Heart left ventricle (tissue), 16 donors: ENCODE data around the gene U2SURP. TPM values are rescaled to one million over a fixed set of nuclear protein-coding genes. Genes with fewer than 3 reads are reported as not detected.

ENCODE experiments used
- ATAC-seq, 4 donors: fragments of 200-7000 bp; cut with Tn5 transposase; one replicate each; pipeline ENCODE4 v1.9.1; 2020 to 2022; ENCODE audit warnings: moderate library complexity in 4 of 4, mild to moderate bottlenecking in 3 of 4, moderate number of reproducible peaks in 1 of 4
- DNase-seq, 5 donors: peaks; one replicate each; pipeline ENCODE4 v3.0.0-alpha.2; 2020
- H3K27ac ChIP-seq, 12 donors: fragments of 200-600 bp; sonication (generic) in 4 of 12; one replicate each; pipeline versions ENCODE4 v1.5.0 to v1.8.0; 2016 to 2022; ENCODE audit warnings: mild to moderate bottlenecking in 2 of 12
- H3K27me3 ChIP-seq, 9 donors: fragments of 200-600 bp; sonication (generic) in 2 of 9; one replicate each; pipeline versions ENCODE4 v1.5.1 to v1.8.0; 2016 to 2022; ENCODE audit warnings: mild to moderate bottlenecking in 3 of 9
- H3K36me3 ChIP-seq, 9 donors: fragments of 200-600 bp; sonication (generic) in 2 of 9; one replicate each; pipeline versions ENCODE4 v1.5.0 to v1.8.0; 2018 to 2022; ENCODE audit warnings: mild to moderate bottlenecking in 2 of 9
- H3K4me1 ChIP-seq, 12 donors: fragments of 200-600 bp; sonication (generic) in 4 of 12; one replicate each; pipeline versions ENCODE4 v1.5.0 to v1.8.0; 2016 to 2022; ENCODE audit warnings: mild to moderate bottlenecking in 3 of 12
- H3K4me3 ChIP-seq, 12 donors: fragments of 200-600 bp; sonication (generic) in 4 of 12; one replicate each; pipeline versions ENCODE4 v1.5.0 to v1.8.0; 2017 to 2022; ENCODE audit warnings: mild to moderate bottlenecking in 9 of 12, moderate library complexity in 4 of 12
- H3K9me3 ChIP-seq, 12 donors: fragments of 200-600 bp; sonication (generic) in 4 of 12; one replicate each; pipeline versions ENCODE4 v1.5.0 to v1.8.0; 2016 to 2022; ENCODE audit warnings: mild to moderate bottlenecking in 1 of 12
- POLR2A ChIP-seq, 2 donors: fragments of 450-650 bp; IDR thresholded peaks; one replicate each; pipeline ENCODE4 v1.6.1; 2017; ENCODE audit warnings: antibody characterized with exemption in 2 of 2, mild to moderate bottlenecking in 2 of 2, moderate library complexity in 2 of 2
- WGBS, 4 donors: extraction: QIAGEN DNeasy Blood & Tissue Kit in 2 of 4; methylation state at CpG; one replicate each; pipeline versions ENCODE4 v1.1.5 to v1.1.7; 2013 to 2018; 5-methylcytosine and 5-hydroxymethylcytosine counted together
- intact Hi-C, 10 donors: fragments of 100-400 bp; cut with DNase I; formaldehyde crosslinking; loops; one replicate each; pipeline versions ENCODE4 v1.11.1 to v1.14.2; 2022
- polyA plus RNA-seq, 2 donors: library from polyadenylated mRNA; stranded (reverse); fragments of 200-250 nt; gene quantifications; one replicate each; pipeline ENCODE4 v1.2.3, GENCODE V29; 2013
- total RNA-seq, 9 donors: library from RNA; depleted of rRNA in 2 of 9; stranded (reverse); fragments of >200 nt in 2 of 9; fragmentation: NEBNext Ultra II Directional in 3 of 9; extraction: Animal tissue kit (Norgen Biotek cat#: 25700) in 3 of 9; gene quantifications; one replicate each; pipeline versions ENCODE4 v1.1.0 to v1.2.4, GENCODE V29; 2016 to 2023
- TF ChIP-seq, protein P1 (sequence below), 12 donors: fragments of 200-600 bp; sonication (generic) in 4 of 12; IDR thresholded peaks; one replicate each; pipeline versions ENCODE4 v1.5.0 to v1.8.0; 2018 to 2022; ENCODE audit warnings: antibody characterized with exemption in 12 of 12, mild to moderate bottlenecking in 5 of 12
- donor health status: ischemic (EF 13 %, LVEDD 7.1; RV severe dilation, severe dysfunction).
- donor health status: healthy with polysubstance abuse.
- donor health status: DM: no; HTN: yes; CAD: no.
- donor health status: DM: no; HTN: no; CAD: no.
- donor health status: ischemic (EF 25% LVEDD 6.9; RV normal size, moderate dysfunction).
- donor health status: ischemic (EF 25% LVEDD 5.7; RV mildly dilated, moderate dysfunction).
- donor health status: healthy.
- donor health status: DM: yes; HTN: yes; CAD: no.
- donor health status: ischemic (EF 35%, LVEDD 5.7; RV mildly dilated, moderate dysfunction).
- donor health status: nonischemic (EF 11% LVEDD 7.7; RV severe dilation, severe dysfunction).
- donor health status: DM: yes; HTN: yes; CAD: no.
- donor health status: PGD.
- donor health status: ischemic (EF 29% LVEDD 5.4; RV normal size, mild dysfunction).
- donor health status: nonischemic (EF 23%, LVEDD 6.1; RV moderate dilation, normal function).

The U2SURP gene
- total and polyA plus RNA-seq, 11 donors, result 17.4 to 42.0 (median 33.1) TPM

- Histone ChIP-seq H3K27me3 (no peaks in the 10 kb centered on the region), H3K9me3 (no peaks in the 10 kb centered on the region), H3K27ac (peak overlapping the region; percentile 67 to 95 (median 90)), H3K4me1 (peaks cover 5 to 51% (median 36%) of the 10 kb centered on the region in 12 donors), H3K4me3 (peak overlapping the region; percentile 74 to 97 (median 88)), H3K36me3 (no peaks in the 10 kb centered on the region)
- peak in 1 of 4 donors; percentile 4 for ATAC-seq
- WGBS, 4 donors, result 23 to 30% (median 27%) methylated on average over 10 of the region's 10 CpGs
- DNase-seq, result no peak
- TF ChIP-seq POLR2A (IDR thresholded peaks at IDR 0.05), result no peak
- TF ChIP-seq, protein P1, sequence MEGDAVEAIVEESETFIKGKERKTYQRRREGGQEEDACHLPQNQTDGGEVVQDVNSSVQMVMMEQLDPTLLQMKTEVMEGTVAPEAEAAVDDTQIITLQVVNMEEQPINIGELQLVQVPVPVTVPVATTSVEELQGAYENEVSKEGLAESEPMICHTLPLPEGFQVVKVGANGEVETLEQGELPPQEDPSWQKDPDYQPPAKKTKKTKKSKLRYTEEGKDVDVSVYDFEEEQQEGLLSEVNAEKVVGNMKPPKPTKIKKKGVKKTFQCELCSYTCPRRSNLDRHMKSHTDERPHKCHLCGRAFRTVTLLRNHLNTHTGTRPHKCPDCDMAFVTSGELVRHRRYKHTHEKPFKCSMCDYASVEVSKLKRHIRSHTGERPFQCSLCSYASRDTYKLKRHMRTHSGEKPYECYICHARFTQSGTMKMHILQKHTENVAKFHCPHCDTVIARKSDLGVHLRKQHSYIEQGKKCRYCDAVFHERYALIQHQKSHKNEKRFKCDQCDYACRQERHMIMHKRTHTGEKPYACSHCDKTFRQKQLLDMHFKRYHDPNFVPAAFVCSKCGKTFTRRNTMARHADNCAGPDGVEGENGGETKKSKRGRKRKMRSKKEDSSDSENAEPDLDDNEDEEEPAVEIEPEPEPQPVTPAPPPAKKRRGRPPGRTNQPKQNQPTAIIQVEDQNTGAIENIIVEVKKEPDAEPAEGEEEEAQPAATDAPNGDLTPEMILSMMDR (IDR thresholded peaks at IDR 0.05), result no peak
- intact Hi-C loops, result loop anchor here in 4 of 10 donors (2.0 to 10.0 kb wide), 5 partner anchors 266 to 556 kb away; partner anchors contain the start of genes ATR (in 3 of the 4), TRPC1 (in 2 of the 4) and XRN1 (in 1 of the 4)
Observed at GRCh38 chr3:143000528-143000927, 842 bp upstream of the U2SURP start.

GRCh38 chr3:143001034-143001368 is 369 bp upstream of the U2SURP start:
- WGBS, 4 donors, result 0 to 1% (median 0%) methylated on average over 15 of the region's 15 CpGs
- intact Hi-C loops, result loop anchor here in 4 of 10 donors (2.0 to 10.0 kb wide), 5 partner anchors 266 to 556 kb away; partner anchors contain the start of genes ATR (in 3 of the 4), TRPC1 (in 2 of the 4) and XRN1 (in 1 of the 4)

DNA sequence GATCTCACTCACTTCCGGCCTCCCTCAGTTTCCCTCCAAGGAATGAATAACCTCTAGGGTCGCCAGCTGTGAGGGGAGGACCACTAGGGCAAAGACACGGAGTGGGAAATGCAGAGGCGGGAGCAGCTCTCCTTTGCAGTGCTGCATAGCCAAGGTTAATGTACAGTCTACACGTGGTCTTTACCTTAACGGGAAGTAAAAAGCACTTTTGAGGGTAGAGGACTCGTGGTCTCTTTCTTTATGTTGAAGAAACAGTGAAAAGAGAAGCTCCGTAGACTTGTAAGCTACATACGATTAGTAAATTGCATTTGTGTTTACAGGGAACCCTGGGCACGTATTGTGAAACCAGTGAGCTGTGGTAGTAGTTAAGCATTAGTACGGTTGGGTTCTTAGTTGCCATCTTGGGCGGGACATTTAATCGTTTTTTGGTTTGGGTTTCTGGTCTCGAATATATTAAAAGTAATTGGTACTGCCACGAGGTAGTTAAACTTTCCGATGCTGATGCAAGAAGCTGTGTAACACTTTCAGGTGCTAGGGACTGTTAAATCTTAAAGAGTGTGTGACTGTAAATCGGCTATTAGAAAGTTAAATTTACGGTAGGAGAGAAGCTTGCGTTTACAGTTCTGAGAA is 828 bp downstream of the U2SURP start:
- peak in 1 of 4 donors; percentile 4 for ATAC-seq
- Histone ChIP-seq H3K4me3 (peak overlapping the region; percentile 74 to 97 (median 88)), H3K36me3 (no peaks in the 10 kb centered on the region), H3K27me3 (no peaks in the 10 kb centered on the region), H3K9me3 (no peaks in the 10 kb centered on the region), H3K27ac (peak overlapping the region in 11 of 12 donors; percentile 84 to 95 (median 90)), H3K4me1 (peaks cover 6 to 55% (median 45%) of the 10 kb centered on the region in 12 donors)
- no peak for DNase-seq
- 1 to 2% (median 1%) methylated on average over 19 of the region's 19 CpGs for WGBS, 4 donors
- TF ChIP-seq POLR2A (IDR thresholded peaks at IDR 0.05), result no peak
- TF ChIP-seq, protein P1 (IDR thresholded peaks at IDR 0.05), result no peak
- intact Hi-C loops, result loop anchor here in 4 of 10 donors (5.0 to 10.0 kb wide), 4 partner anchors 267 to 557 kb away; partner anchors contain the start of genes ATR (in 2 of the 4), TRPC1 (in 2 of the 4) and XRN1 (in 1 of the 4)

More at GRCh38 chr3:143001034-143001368, 369 bp upstream of the U2SURP start:
- Histone ChIP-seq H3K27me3 (no peaks in the 10 kb centered on the region), H3K27ac (peak overlapping the region; percentile 67 to 95 (median 90)), H3K4me1 (peaks cover 6 to 52% (median 38%) of the 10 kb centered on the region in 12 donors), H3K36me3 (no peaks in the 10 kb centered on the region), H3K4me3 (peak overlapping the region; percentile 74 to 97 (median 88)), H3K9me3 (no peaks in the 10 kb centered on the region)
- ATAC-seq (peak; percentile 74 to 86 (median 80)), DNase-seq (peak in 1 of 5 donors; percentile 75)
- TF ChIP-seq, protein P1 (IDR thresholded peaks at IDR 0.05), result no peak
- no peak for TF ChIP-seq POLR2A (IDR thresholded peaks at IDR 0.05)

GRCh38 chr3:143002727-143003126 is 1.4 kb downstream of the U2SURP start:
- H3K4me1 ChIP-seq, result peaks cover 6 to 56% (median 45%) of the 10 kb centered on the region in 12 donors
- 5 to 7% (median 5%) methylated on average over 9 of the region's 9 CpGs for WGBS, 4 donors

More at GRCh38 chr3:143002727-143003126, 1.4 kb downstream of the U2SURP start:
- Histone ChIP-seq H3K27ac (peak overlapping the region in 2 of 12 donors; percentile 89 to 93), H3K4me3 (peak overlapping the region; percentile 74 to 97 (median 88)), H3K9me3 (no peaks in the 10 kb centered on the region), H3K27me3 (no peaks in the 10 kb centered on the region), H3K36me3 (no peaks in the 10 kb centered on the region)
- DNase-seq (no peak), ATAC-seq (no peak)
- TF ChIP-seq POLR2A (IDR thresholded peaks at IDR 0.05), result no peak
- TF ChIP-seq, protein P1 (IDR thresholded peaks at IDR 0.05), result no peak
- intact Hi-C loops, result loop anchor here in 4 of 10 donors (5.0 to 10.0 kb wide), 4 partner anchors 268 to 558 kb away; partner anchors contain the start of genes ATR (in 2 of the 4), TRPC1 (in 2 of the 4) and XRN1 (in 1 of the 4)
